Measurements from ENCODE around the gene DNAJC13. TPM values are rescaled to one million over a fixed set of nuclear protein-coding genes. Genes with fewer than 3 reads are reported as not detected.

DNAJC13 gene
- total RNA-seq, 4 donors from 2014 or later: 20.6 to 52.6 (median 39.7) TPM

- Histone ChIP-seq H3K4me1 (peaks cover 27% of the 10 kb centered on the region), H3K27ac (peak overlapping the region; percentile 25), H3K9me3 (no peaks in the 10 kb centered on the region), H3K27me3 (no peaks in the 10 kb centered on the region), H3K4me3 (no peak overlapping the region), H3K36me3 (peaks cover 26% of the 10 kb centered on the region)
- no peak for DNase-seq (ENCODE audit: low spot score in 2 of 2)
- WGBS: 26% methylated on average over 6 of the region's 6 CpGs
- no peak for TF ChIP-seq POLR2A (IDR thresholded peaks at IDR 0.05)
- TF ChIP-seq POLR2AphosphoS5 (IDR thresholded peaks at IDR 0.05): no peak
- no peak for TF ChIP-seq CTCF (IDR thresholded peaks at IDR 0.05)
- no peak for TF ChIP-seq EP300 (IDR thresholded peaks at IDR 0.05)
These were observed 31.1 kb downstream of the DNAJC13 start for GRCh38 chr3:132448216-132448961.

DNA sequence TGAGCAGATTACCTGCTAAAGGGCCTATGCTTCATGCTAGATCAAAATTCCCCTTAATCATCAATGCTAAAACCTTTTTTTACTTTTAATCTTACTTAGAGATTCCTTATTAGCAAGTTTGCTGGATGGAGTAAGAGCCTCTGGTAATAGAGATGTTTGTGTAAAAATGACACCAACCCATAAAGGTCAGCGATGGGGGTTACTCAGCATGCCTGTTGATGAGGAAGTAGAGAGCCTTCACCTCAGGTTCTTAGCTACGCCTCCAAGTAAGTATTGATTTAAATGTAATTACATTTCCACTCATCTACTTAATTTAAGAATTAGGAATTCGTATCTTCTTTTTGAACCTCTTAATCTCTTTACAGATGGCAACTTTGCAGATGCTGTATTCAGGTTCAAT is 38.8 kb downstream of the DNAJC13 start:
- H3K4me3 ChIP-seq: no peak overlapping the region
- H3K27me3 ChIP-seq: no peaks in the 10 kb centered on the region
- no peak for DNase-seq (ENCODE audit: low spot score in 2 of 2)
- no peak overlapping the region for H3K27ac ChIP-seq
- H3K36me3 ChIP-seq: peaks cover 73% of the 10 kb centered on the region
- WGBS: 94% methylated on average over 3 of the region's 3 CpGs
- no peaks in the 10 kb centered on the region for H3K4me1 ChIP-seq
- TF ChIP-seq EP300 (IDR thresholded peaks at IDR 0.05): no peak
- no peak for TF ChIP-seq POLR2AphosphoS5 (IDR thresholded peaks at IDR 0.05)
- TF ChIP-seq POLR2A (IDR thresholded peaks at IDR 0.05): no peak
- TF ChIP-seq CTCF (IDR thresholded peaks at IDR 0.05): no peak
- H3K9me3 ChIP-seq: no peaks in the 10 kb centered on the region

GRCh38 chr3:132456571-132456970 is 39.3 kb downstream of the DNAJC13 start:
- Histone ChIP-seq H3K4me1 (no peaks in the 10 kb centered on the region), H3K36me3 (peaks cover 75% of the 10 kb centered on the region), H3K9me3 (no peaks in the 10 kb centered on the region), H3K4me3 (no peak overlapping the region), H3K27me3 (no peaks in the 10 kb centered on the region), H3K27ac (no peak overlapping the region)
- 92% methylated on average over 3 of the region's 3 CpGs for WGBS
- TF ChIP-seq EP300 (IDR thresholded peaks at IDR 0.05) (no peak), POLR2AphosphoS5 (IDR thresholded peaks at IDR 0.05) (no peak), POLR2A (IDR thresholded peaks at IDR 0.05) (no peak), CTCF (IDR thresholded peaks at IDR 0.05) (no peak)
- DNase-seq (ENCODE audit: low spot score in 2 of 2): no peak

DNA sequence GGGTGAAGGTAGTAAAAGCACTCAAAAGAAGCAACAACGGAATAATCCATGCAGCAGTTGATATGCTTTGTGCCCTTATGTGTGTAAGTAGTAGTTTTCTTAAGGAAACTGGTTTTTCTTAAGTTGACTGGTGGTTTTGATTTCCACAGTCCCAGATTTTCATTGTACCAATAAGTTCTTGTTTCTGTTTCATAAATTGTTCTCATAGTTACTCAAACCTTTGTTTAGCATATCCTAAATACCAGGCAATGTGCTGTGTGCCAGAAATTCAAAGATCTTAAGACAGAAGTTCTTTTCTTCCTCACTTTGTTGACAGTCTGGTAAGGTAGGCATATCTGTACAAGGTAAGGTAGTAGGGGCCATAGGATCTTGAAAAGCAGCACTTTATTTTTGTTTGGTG is 40.0 kb downstream of the DNAJC13 start:
- Histone ChIP-seq H3K4me1 (no peaks in the 10 kb centered on the region), H3K9me3 (no peaks in the 10 kb centered on the region), H3K4me3 (no peak overlapping the region), H3K36me3 (peaks cover 78% of the 10 kb centered on the region), H3K27ac (no peak overlapping the region), H3K27me3 (no peaks in the 10 kb centered on the region)
- no peak for DNase-seq (ENCODE audit: low spot score in 2 of 2)
- WGBS: 91% methylated on average over 1 of the region's 1 CpG
- TF ChIP-seq EP300 (IDR thresholded peaks at IDR 0.05) (no peak), POLR2AphosphoS5 (IDR thresholded peaks at IDR 0.05) (no peak), POLR2A (IDR thresholded peaks at IDR 0.05) (no peak), CTCF (IDR thresholded peaks at IDR 0.05) (no peak)

- Histone ChIP-seq H3K27ac (no peak overlapping the region), H3K4me1 (no peaks in the 10 kb centered on the region), H3K27me3 (no peaks in the 10 kb centered on the region), H3K36me3 (peaks cover 73% of the 10 kb centered on the region), H3K4me3 (no peak overlapping the region), H3K9me3 (no peaks in the 10 kb centered on the region)
- TF ChIP-seq POLR2A (IDR thresholded peaks at IDR 0.05): no peak
- no peak for TF ChIP-seq CTCF (IDR thresholded peaks at IDR 0.05)
- TF ChIP-seq POLR2AphosphoS5 (IDR thresholded peaks at IDR 0.05): no peak
- TF ChIP-seq EP300 (IDR thresholded peaks at IDR 0.05): no peak
- 91% methylated on average over 3 of the region's 3 CpGs for WGBS
- DNase-seq (ENCODE audit: low spot score in 2 of 2): no peak
These were observed 42.2 kb downstream of the DNAJC13 start for GRCh38 chr3:132459551-132459950.

Measured in suprapubic skin (tissue), 4 donors.